Stimulated activated CD4-positive, alpha-beta T cell treated with anti-CD3 and anti-CD28 coated beads, Interleukin-4, amount 100 ng/mL, for 24 hours (primary cell): Measurements from ENCODE around the gene TENM4.

Experiments used
- DNase-seq: peaks from one replicate; pipeline ENCODE4 v3.0.0-alpha.2; 2020

Gene TENM4

GRCh38 chr11:79447038-79447786, 6.4 kb upstream of the TENM4 start:
- DNase-seq: no peak

- no peak for DNase-seq
These were observed 4.1 kb upstream of the TENM4 start for GRCh38 chr11:79444923-79445322.

DNA sequence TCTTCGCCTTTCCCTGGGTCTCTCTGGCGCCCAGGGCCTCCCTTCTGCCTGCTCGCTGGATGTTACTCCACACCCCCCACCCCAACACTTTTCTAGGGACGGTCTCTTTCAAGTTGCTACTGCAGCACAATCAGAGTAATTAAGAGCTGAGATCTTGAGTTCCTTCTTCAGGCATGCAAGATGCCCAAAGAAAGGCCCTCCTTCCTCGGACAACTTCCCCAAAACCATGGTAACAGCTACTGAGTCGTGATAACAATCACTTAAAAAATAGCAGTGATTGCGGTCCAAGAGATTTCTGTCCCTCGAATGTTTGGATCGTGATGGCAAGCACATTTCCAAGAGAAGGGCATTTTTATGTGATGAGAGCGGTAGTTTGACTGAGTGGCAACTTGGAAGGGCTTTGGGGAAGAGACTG, 638 bp upstream of the TENM4 start:
- DNase-seq: no peak

- DNase-seq: no peak
These were observed 802 bp downstream of the TENM4 start for GRCh38 chr11:79439886-79440570.

DNA sequence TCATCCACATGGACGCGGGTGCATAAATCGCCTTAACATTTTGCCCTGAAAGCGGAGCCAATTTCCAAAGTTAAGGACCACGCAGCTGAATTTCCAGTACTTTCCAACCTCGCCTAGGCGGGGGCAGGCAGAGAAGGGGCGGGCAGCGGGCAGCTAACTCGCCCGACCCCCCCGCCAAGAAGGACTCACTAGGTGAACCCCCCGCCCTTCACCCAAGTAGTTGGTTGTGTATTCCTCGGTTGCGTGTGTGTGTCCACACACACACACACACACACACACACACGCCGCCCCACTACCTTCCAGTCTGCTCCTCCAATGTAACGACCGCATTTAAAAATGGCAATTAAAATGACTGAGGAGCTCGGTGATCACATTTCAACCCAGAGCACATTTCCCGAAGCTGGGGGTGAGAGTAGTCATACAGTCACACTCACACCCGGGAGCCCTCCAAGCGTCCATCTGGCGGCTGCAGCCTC, 1.4 kb downstream of the TENM4 start:
- no peak for DNase-seq

- no peak for DNase-seq
These were observed 2.0 kb downstream of the TENM4 start for GRCh38 chr11:79438631-79439409.

DNA sequence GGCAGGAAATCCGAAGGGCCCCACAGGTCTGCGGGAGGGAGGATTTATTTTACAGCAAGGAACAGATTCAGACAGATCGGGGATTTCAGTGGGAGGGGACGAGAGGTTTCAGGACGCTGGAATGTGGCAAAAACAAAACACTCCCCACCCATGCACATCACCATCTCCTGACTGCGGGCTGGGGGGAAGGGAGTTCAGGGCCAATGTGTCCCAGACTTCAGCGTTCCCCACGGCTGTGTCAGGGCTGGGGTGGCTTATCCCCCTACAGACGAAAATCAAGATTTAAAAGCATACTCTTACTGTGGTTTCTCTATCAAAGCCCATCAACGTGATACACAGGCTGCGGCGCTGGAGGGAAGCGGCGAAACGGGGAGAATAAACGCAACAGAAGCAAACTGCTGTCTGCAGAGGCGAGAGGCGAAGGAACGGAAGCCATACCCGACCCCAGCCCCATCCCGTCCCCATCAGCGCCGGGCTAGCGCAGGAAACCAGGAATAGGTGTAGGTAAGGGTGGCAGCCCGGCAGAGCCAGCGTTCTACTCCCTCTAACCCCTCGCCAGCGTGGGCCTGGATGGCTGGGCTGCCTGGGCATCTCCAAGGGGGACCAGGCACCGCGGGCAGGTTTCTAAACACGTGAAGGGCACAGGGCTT, 2.7 kb downstream of the TENM4 start:
- DNase-seq: no peak

DNA sequence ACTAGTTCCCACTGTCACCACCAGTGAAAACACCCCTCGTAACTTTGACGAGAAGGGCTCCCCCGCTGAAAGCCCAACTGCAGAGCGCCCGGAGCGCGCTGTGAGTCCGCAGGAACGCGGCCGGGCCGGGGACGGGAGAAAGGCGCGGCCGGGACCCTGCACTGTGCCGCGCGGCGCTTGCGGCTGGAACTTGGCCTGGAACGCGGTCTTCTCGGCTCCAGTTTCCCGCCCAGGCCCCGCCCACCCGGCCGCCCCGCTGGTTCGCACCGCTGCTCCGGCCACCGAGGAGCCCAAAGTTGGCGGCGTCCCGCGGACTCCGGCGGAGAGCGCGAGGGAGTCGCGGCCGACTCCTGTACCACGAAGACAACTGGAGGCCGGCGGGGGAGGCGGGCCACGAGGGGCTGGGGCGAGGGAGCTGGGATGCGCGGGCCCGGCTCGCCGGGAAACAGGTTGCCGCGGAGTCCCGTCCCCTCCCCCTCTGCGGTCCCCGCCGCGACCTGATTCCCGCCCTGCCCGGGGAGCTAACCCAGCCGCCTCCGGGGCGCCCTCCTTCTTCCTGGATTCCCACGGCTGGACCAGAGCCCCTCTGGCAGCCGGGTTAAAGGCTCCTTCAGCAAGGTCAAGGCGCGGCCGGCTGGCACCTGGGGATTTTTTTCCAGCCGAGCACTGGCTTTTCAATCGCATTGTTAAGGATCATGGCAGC, 3.4 kb downstream of the TENM4 start:
- DNase-seq: no peak

DNA sequence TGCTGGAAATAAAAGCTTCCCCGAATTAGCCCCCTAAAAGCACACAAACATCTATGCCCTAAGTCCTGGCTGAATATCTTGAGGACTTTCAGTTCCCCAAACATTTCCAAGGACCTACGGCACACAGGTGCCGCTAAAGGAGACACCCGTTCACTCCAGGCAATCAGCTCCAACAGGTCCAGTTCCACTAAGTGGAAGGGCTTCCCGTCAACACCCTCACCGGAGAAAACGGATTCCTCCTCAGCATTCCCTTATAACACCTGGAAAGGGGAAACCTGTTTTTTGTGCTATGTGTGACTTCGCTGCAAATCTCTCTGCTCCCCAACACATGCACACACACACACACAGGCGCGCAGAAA, 3.9 kb downstream of the TENM4 start:
- DNase-seq: no peak

GRCh38 chr11:79434283-79434682, 6.5 kb downstream of the TENM4 start:
- no peak for DNase-seq

DNA sequence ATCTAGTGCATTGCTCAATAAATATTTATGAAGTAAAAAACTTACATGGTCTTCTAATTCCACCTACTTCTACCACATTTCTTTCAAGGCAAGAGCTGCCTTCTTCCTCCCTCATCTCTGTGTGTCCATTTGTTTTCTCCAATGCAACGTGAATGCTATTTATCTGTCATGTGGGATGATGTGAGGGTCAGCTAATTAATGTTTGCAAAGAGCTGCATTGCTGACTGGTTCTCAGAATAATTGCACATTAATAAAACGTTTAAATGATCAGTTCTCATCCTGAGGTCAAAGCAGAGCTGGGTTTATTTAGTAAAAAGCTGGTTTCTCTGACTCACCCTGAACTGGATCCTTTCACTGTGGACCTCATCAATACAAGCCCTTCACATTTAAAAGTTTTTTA, 8.7 kb downstream of the TENM4 start:
- DNase-seq: no peak

GRCh38 chr11:79431535-79431934, 9.3 kb downstream of the TENM4 start:
- no peak for DNase-seq

- DNase-seq: no peak
These were observed 10.6 kb downstream of the TENM4 start for GRCh38 chr11:79430280-79430679.

DNA sequence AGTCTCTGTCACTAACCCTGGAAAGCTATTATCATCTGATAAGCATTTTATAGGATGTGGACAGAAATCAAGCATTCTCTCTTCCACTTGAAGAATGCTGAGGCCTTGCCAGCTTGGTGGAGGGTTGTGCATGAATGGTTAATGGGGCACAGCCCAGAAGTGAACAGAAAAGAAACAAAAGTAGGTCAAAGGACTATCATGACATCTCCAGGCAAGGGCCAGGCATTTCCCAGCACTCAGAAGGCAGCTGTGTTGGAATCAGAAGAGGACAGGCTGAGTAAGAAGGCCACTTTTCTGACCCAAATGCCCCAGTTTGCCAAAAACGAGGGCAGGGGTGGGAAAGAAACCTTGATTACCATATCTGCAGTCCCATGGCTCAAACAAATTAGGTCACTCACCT, 12.4 kb downstream of the TENM4 start:
- no peak for DNase-seq

GRCh38 chr11:79427611-79428327, 13.1 kb downstream of the TENM4 start:
- DNase-seq: no peak

DNA sequence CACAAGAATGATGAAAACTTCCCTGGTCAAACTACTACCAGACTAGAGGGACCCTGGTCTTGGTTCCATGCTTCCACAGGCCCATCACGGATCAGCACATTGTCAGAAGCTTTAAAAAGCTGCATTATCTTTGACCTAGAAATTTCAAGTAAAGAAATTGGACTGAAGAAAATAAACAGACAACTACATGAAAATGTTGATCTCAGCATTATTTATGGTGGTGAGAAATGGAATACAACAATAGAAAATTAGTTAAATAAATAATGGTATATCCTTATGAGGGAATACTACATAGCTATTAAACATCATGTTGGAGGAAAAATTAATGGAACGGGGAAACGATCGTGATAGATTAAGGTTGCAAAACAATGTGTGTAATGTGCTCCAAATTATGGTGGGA, 13.7 kb downstream of the TENM4 start:
- DNase-seq: no peak

GRCh38 chr11:79425463-79425862, 15.4 kb downstream of the TENM4 start:
- no peak for DNase-seq

GRCh38 chr11:79423736-79424135, 17.1 kb downstream of the TENM4 start:
- DNase-seq: no peak

DNA sequence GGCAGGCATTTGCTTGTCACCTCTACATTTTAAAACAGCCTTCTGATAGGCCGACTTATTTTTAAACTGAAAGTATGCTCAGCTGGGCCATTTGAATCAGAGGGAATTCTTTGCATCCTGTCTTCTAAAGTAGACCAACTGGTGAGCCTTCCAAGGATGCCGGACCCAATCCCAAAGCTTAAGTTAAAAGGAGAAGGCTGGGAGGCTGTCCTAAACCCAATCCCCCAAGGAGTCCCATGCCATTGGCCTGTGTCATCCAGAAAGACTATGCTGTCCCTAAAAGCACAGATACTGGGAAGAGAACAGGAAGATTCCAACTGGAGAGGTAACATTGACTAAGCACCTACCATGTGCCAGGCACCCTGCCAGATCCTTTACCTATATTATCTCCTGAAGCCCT, 18.0 kb downstream of the TENM4 start:
- no peak for DNase-seq

GRCh38 chr11:79421820-79422219, 19.0 kb downstream of the TENM4 start:
- no peak for DNase-seq

DNA sequence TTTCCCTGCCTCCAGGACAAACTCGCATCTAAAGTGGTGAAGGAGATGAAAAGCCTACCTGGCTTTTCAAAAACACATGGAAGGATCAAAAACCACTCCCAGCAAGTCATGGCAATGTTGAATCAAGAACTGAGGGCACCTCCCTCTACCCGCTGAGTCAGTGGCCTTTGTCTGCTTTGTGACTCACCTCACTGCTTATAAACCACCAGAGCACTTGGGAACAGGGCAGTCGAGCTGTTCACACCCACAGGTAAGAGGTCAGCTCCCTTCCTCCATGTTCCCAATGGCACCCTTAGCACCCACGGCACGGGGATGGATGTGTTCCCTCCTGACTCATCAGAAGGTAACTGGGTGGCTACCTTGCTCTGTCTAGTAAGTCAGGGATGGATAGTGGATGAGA, 21.7 kb downstream of the TENM4 start:
- DNase-seq: no peak

- DNase-seq: no peak
These were observed 22.6 kb downstream of the TENM4 start for GRCh38 chr11:79418241-79418640.
